Activated T-helper 2 cell treated with anti-CD3 and anti-CD28 coated beads, Interferon-gamma antibody, Interleukin-2, Interleukin-4, amounts not matched to agents 10 μg/mL and 5 μg/mL and 100 μg/mL, durations not matched to agents 14 hours and 24 hours and 36 hours (primary cell): ENCODE measurements around the gene ANKRD36C. TPM values are rescaled to one million over a fixed set of nuclear protein-coding genes. Genes with fewer than 3 reads are reported as not detected.
"Not testable (repeated sequence)": the region's sequence is repeated elsewhere in the genome, so short reads cannot be mapped to it uniquely, and the experiment has no call there.

Source experiments
- DNase-seq: peaks from one replicate; pipeline ENCODE4 v3.0.0; 2021; ENCODE audit warnings: low spot score
- H3K27ac Mint-ChIP-seq: one replicate; pipeline ENCODE4 v1.8.0; 2021; ENCODE audit warnings: mixed read lengths
- H3K27me3 Mint-ChIP-seq: one replicate; pipeline ENCODE4 v1.8.0; 2021; ENCODE audit warnings: low read depth, mixed read lengths
- H3K36me3 Mint-ChIP-seq: one replicate; pipeline ENCODE4 v1.8.0; 2021; ENCODE audit warnings: low read depth, mixed read lengths
- H3K4me1 Mint-ChIP-seq: one replicate; pipeline ENCODE4 v1.8.0; 2021; ENCODE audit warnings: low read depth, mixed read lengths
- H3K4me3 Mint-ChIP-seq: one replicate; pipeline ENCODE4 v1.8.0; 2021; ENCODE audit warnings: low read depth, mild to moderate bottlenecking, moderate library complexity, mixed read lengths
- H3K9me3 Mint-ChIP-seq: one replicate; pipeline ENCODE4 v1.8.0; 2021; ENCODE audit warnings: mixed read lengths
- intact Hi-C: fragments of 100-400 bp; cut with micrococcal nuclease; formaldehyde crosslinking; loops from one replicate; pipeline ENCODE4 v1.15.1; 2023
- total RNA-seq: library from RNA; stranded (reverse); gene quantifications from 2 replicates; pipeline ENCODE4 v1.2.3, GENCODE V29; 2022

The ANKRD36C gene
- total RNA-seq, 1 donor from 2014 or later = 69.4 TPM

- H3K27me3 Mint-ChIP-seq, H3K4me1 Mint-ChIP-seq, H3K4me3 Mint-ChIP-seq, intact Hi-C loops, H3K27ac Mint-ChIP-seq, DNase-seq: not testable (repeated sequence)
- Mint-ChIP-seq H3K9me3 (peaks cover 12% of the 10 kb centered on the region), H3K36me3 (peaks cover 30% of the 10 kb centered on the region)
Measured at GRCh38 chr2:95951662-95952061, 40.0 kb downstream of the ANKRD36C start.

GRCh38 chr2:95948039-95948438 lies 43.6 kb downstream of the ANKRD36C start:
- peaks cover 18% of the 10 kb centered on the region for H3K9me3 Mint-ChIP-seq
- DNase-seq, H3K27me3 Mint-ChIP-seq, intact Hi-C loops, H3K4me3 Mint-ChIP-seq, H3K27ac Mint-ChIP-seq, H3K4me1 Mint-ChIP-seq: not testable (repeated sequence)
- H3K36me3 Mint-ChIP-seq = peaks cover 26% of the 10 kb centered on the region

DNA sequence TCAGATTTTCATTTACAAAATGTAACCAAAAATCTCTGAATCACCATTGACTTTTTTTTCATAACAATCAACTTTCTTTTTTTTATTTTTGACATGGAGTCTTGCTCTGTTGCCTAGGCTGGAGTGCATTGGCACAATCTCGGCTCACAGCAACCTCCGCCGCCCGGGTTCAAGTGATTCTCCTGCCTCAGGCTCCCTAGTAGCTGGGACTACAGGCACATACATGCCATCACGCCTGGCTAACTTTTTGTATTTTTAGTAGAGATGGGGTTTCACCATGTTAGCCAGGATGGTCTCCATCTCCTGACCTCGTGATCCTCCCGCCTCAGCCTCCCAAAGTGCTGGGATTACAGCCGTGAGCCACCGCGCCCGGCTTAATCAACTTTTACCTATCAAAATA lies 51.7 kb downstream of the ANKRD36C start:
- H3K27ac Mint-ChIP-seq, H3K4me3 Mint-ChIP-seq, intact Hi-C loops, H3K4me1 Mint-ChIP-seq, H3K27me3 Mint-ChIP-seq, DNase-seq: not testable (repeated sequence)
- Mint-ChIP-seq H3K9me3 (peaks cover 13% of the 10 kb centered on the region), H3K36me3 (peaks cover 27% of the 10 kb centered on the region)

GRCh38 chr2:95930740-95931139 lies 60.9 kb downstream of the ANKRD36C start:
- H3K27ac Mint-ChIP-seq, H3K4me1 Mint-ChIP-seq, H3K27me3 Mint-ChIP-seq, DNase-seq, intact Hi-C loops, H3K4me3 Mint-ChIP-seq, H3K9me3 Mint-ChIP-seq: not testable (repeated sequence)
- H3K36me3 Mint-ChIP-seq = peaks cover 44% of the 10 kb centered on the region

GRCh38 chr2:95917007-95917406 lies 74.6 kb downstream of the ANKRD36C start:
- H3K36me3 Mint-ChIP-seq = peaks cover 62% of the 10 kb centered on the region
- intact Hi-C loops, H3K9me3 Mint-ChIP-seq, DNase-seq, H3K27ac Mint-ChIP-seq, H3K4me3 Mint-ChIP-seq, H3K27me3 Mint-ChIP-seq, H3K4me1 Mint-ChIP-seq: not testable (repeated sequence)

DNA sequence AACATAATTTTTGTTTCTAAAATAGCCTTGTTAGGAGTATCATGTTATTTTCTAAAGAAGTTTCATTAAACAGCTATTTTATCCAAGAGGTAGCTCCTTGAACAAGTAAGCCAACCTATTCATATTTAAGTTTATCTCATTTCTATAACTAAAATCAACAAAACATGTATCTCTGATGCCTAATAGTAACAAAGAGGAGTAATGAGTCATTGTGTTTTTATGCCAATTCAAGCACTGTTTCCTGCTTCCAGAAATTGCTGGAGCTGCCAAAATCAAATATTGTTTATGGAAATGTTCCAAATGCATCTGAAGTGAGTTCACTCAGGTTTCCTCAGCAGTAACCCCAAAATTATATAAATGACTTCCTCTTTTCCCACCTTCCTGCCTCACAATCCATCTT lies 76.5 kb downstream of the ANKRD36C start:
- H3K4me1 Mint-ChIP-seq, H3K9me3 Mint-ChIP-seq, H3K4me3 Mint-ChIP-seq, intact Hi-C loops, DNase-seq, H3K27ac Mint-ChIP-seq, H3K27me3 Mint-ChIP-seq: not testable (repeated sequence)
- H3K36me3 Mint-ChIP-seq = peaks cover 69% of the 10 kb centered on the region

DNA sequence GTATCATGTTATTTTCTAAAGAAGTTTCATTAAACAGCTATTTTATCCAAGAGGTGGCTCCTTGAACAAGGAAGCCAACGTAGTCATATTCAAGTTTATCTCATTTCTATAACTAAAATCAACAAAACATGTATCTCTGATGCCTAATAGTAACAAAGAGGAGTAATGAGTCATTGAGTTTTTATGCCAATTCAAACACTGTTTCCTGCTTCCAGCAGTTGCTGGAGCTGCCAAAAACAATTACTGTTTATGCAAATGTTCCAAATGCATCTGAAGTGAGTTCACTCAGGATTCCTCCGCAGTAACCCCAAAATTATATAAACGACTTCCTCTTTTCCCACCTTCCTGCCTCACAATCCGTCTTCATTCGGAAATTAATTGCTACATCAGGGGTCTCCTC lies 80.2 kb downstream of the ANKRD36C start:
- DNase-seq, H3K4me1 Mint-ChIP-seq, intact Hi-C loops, H3K27me3 Mint-ChIP-seq, H3K4me3 Mint-ChIP-seq, H3K27ac Mint-ChIP-seq, H3K9me3 Mint-ChIP-seq: not testable (repeated sequence)
- peaks cover 43% of the 10 kb centered on the region for H3K36me3 Mint-ChIP-seq

DNA sequence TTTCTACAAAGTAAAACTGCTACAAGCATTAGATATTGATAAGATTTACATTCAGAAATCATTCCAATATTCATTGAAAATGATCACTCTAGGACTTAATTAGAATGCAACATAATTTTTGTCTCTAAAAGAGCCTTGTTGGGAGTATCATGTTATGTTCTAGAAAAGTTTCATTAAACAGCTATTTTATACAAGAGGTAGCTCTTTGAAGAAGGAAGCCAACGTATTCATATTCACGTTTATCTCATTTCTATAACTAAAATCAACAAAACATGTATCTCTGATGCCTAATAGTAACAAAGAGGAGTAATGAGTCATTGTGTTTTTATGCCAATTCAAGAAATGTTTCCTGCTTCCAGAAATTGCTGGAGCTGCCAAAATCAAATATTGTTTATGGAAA lies 97.2 kb downstream of the ANKRD36C start:
- H3K27ac Mint-ChIP-seq, H3K9me3 Mint-ChIP-seq, DNase-seq, intact Hi-C loops, H3K4me1 Mint-ChIP-seq, H3K4me3 Mint-ChIP-seq, H3K27me3 Mint-ChIP-seq: not testable (repeated sequence)
- peaks cover 26% of the 10 kb centered on the region for H3K36me3 Mint-ChIP-seq

- intact Hi-C loops, H3K4me1 Mint-ChIP-seq, DNase-seq, H3K27ac Mint-ChIP-seq, H3K4me3 Mint-ChIP-seq, H3K9me3 Mint-ChIP-seq, H3K27me3 Mint-ChIP-seq: not testable (repeated sequence)
- peaks cover 38% of the 10 kb centered on the region for H3K36me3 Mint-ChIP-seq
Measured at GRCh38 chr2:95867929-95868328, 123.7 kb downstream of the ANKRD36C start.

- H3K4me1 Mint-ChIP-seq, H3K27me3 Mint-ChIP-seq, H3K4me3 Mint-ChIP-seq, DNase-seq, intact Hi-C loops, H3K27ac Mint-ChIP-seq, H3K9me3 Mint-ChIP-seq: not testable (repeated sequence)
- H3K36me3 Mint-ChIP-seq = peaks cover 30% of the 10 kb centered on the region
Measured at GRCh38 chr2:95867047-95867677, 124.5 kb downstream of the ANKRD36C start.

DNA sequence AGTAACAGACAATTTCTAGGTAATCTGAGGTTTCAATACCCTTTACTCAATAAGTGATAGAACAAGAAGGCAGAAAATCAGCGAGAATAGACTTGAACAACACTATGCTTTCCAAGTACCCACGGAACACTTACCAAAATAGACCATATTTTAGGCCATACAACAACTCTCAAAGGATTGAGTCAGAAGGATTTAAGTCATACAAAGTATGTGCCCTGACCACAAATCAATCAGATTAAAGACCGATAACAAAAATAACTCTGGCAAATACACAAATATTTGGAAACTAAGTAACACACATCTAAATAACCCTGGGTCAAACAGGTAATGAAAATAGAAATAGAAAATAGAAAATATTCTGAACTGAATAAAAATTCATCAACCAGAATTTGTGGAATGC lies 129.5 kb downstream of the ANKRD36C start:
- DNase-seq, H3K27ac Mint-ChIP-seq, H3K4me1 Mint-ChIP-seq, intact Hi-C loops, H3K9me3 Mint-ChIP-seq, H3K27me3 Mint-ChIP-seq, H3K4me3 Mint-ChIP-seq: not testable (repeated sequence)
- peaks cover 20% of the 10 kb centered on the region for H3K36me3 Mint-ChIP-seq

GRCh38 chr2:95836151-95836550 lies 155.5 kb downstream of the ANKRD36C start:
- intact Hi-C loops = no loop called here
- Mint-ChIP-seq H3K4me1 (no peaks in the 10 kb centered on the region), H3K27me3 (no peaks in the 10 kb centered on the region), H3K4me3 (no peak overlapping the region), H3K27ac (no peak overlapping the region), H3K36me3 (peaks cover 78% of the 10 kb centered on the region), H3K9me3 (no peaks in the 10 kb centered on the region)
- DNase-seq = no peak

GRCh38 chr2:95834077-95835013 lies 157.3 kb downstream of the ANKRD36C start:
- H3K4me3 Mint-ChIP-seq, DNase-seq, H3K27ac Mint-ChIP-seq, H3K27me3 Mint-ChIP-seq, intact Hi-C loops, H3K4me1 Mint-ChIP-seq, H3K9me3 Mint-ChIP-seq: not testable (repeated sequence)
- H3K36me3 Mint-ChIP-seq = peaks cover 81% of the 10 kb centered on the region
